Stimulated activated CD4-positive, alpha-beta T cell treated with anti-CD3 and anti-CD28 coated beads, TNF-alpha, amount 100 ng/mL, for 24 hours (primary cell): ENCODE data around the gene VOPP1.
"Not testable (repeated sequence)": the region's sequence is repeated elsewhere in the genome, so short reads cannot be mapped to it uniquely, and the experiment has no call there.

Experiments
- DNase-seq, 3 experiments: peaks; one replicate each; pipeline ENCODE4 v3.0.0-alpha.2; 2020; ENCODE audit warnings: low read depth in 3 of 3

The VOPP1 gene

GRCh38 chr7:55582656-55583055 is 10.4 kb upstream of the VOPP1 start:
- not testable (repeated sequence) for DNase-seq

GRCh38 chr7:55576753-55577152 is 4.5 kb upstream of the VOPP1 start:
- no peak for DNase-seq

- DNase-seq, result no peak
Observed at GRCh38 chr7:55575733-55576132, 3.4 kb upstream of the VOPP1 start.

- DNase-seq, result no peak
Observed at GRCh38 chr7:55575098-55575497, 2.8 kb upstream of the VOPP1 start.

- DNase-seq, result no peak
Observed at GRCh38 chr7:55574051-55574717, 1.9 kb upstream of the VOPP1 start.

- no peak for DNase-seq
Observed at GRCh38 chr7:55573234-55573900, 1.1 kb upstream of the VOPP1 start.

GRCh38 chr7:55571511-55572377 is 558 bp downstream of the VOPP1 start:
- DNase-seq, result peak in 1 of 3 experiments; percentile 50

GRCh38 chr7:55570939-55571338 is 1.4 kb downstream of the VOPP1 start:
- DNase-seq, result no peak

GRCh38 chr7:55570218-55570873 is 2.0 kb downstream of the VOPP1 start:
- DNase-seq, result no peak

GRCh38 chr7:55569797-55570196 is 2.5 kb downstream of the VOPP1 start:
- peak in 1 of 3 experiments; percentile 52 for DNase-seq

GRCh38 chr7:55569269-55569663 is 3.0 kb downstream of the VOPP1 start:
- DNase-seq, result no peak

GRCh38 chr7:55568613-55569268 is 3.6 kb downstream of the VOPP1 start:
- no peak for DNase-seq

- DNase-seq, result no peak
Observed at GRCh38 chr7:55567571-55567970, 4.7 kb downstream of the VOPP1 start.

- no peak for DNase-seq
Observed at GRCh38 chr7:55565681-55566080, 6.6 kb downstream of the VOPP1 start.

- DNase-seq, result no peak
Observed at GRCh38 chr7:55563596-55564325, 8.5 kb downstream of the VOPP1 start.

- no peak for DNase-seq
Observed at GRCh38 chr7:55561690-55562089, 10.6 kb downstream of the VOPP1 start.

GRCh38 chr7:55558962-55559920 is 13.1 kb downstream of the VOPP1 start:
- DNase-seq, result no peak

GRCh38 chr7:55557666-55558188 is 14.6 kb downstream of the VOPP1 start:
- DNase-seq, result peak in 1 of 3 experiments; percentile 46

- no peak for DNase-seq
Observed at GRCh38 chr7:55556492-55556891, 15.8 kb downstream of the VOPP1 start.
